ENCODE data around the gene SNAI1.

- TF ChIP-seq POLR2A (IDR thresholded peaks at IDR 0.05; ENCODE audit: low read depth, low read length) (no peak), CTCF (IDR thresholded peaks at IDR 0.05; ENCODE audit: extremely low read depth in 1 of 2, insufficient read depth in 1 of 2, low read depth in 1 of 2, low read length in 2 of 2) (no peak)
Observed at GRCh38 chr20:50019466-50020256, 36.9 kb downstream of the SNAI1 start.
